A673 (cell line): ENCODE results near the gene TTC1.

Source experiments
- EZH2 ChIP-seq: fragments of 200-600 bp; sonication (generic); IDR thresholded peaks from 2 replicates; pipeline ENCODE4 v1.6.1; 2017; ENCODE audit warnings: borderline replicate concordance, low read depth, mild to moderate bottlenecking, mixed read lengths, antibody characterized with exemption, low read length; ENCODE audit not compliant: poor library complexity, severe bottlenecking
- TF ChIP-seq, protein P1 (sequence below): fragments of 300-800, 200-600 bp; sonication (generic); conservative IDR thresholded peaks from 2 replicates; pipeline ENCODE4 v1.5.1; 2017; ENCODE audit warnings: low read depth, mild to moderate bottlenecking, antibody characterized with exemption, low read length, moderate library complexity, mixed read lengths

DNA sequence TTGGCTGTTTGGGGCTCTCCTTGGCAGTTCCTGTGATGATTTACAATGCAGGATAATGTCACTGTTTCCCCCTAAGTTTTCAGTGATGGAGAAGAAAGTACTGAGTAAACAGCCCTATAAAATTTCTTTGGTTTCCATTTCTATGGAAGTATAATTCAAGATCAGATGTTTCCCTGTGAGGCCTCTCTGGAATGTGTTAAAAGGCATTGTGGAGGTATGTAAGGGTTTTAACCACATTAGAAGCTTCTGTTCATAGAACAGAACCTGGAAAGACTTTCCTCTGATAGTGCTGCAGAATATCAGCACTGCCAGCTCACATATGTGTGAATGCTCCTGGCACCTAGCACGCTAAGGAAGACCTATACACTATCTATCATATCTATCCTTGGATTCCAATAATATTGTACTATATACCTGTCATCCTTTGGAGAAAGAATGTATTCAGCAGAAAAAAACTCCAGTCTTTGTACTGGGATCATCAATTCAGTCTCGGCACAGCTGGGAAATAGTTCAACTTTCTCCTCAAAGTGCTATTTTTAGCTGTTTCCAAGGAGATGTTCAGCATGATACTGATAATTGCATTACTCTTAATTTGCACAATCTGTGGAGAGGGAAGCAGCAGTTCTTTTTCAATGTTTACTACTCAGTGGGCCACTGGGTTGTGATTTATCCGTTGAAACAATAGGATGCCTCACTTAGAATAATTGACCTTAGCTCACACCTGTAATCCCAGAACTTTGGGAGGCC is 21.9 kb downstream of the TTC1 start:
- TF ChIP-seq, protein P1, sequence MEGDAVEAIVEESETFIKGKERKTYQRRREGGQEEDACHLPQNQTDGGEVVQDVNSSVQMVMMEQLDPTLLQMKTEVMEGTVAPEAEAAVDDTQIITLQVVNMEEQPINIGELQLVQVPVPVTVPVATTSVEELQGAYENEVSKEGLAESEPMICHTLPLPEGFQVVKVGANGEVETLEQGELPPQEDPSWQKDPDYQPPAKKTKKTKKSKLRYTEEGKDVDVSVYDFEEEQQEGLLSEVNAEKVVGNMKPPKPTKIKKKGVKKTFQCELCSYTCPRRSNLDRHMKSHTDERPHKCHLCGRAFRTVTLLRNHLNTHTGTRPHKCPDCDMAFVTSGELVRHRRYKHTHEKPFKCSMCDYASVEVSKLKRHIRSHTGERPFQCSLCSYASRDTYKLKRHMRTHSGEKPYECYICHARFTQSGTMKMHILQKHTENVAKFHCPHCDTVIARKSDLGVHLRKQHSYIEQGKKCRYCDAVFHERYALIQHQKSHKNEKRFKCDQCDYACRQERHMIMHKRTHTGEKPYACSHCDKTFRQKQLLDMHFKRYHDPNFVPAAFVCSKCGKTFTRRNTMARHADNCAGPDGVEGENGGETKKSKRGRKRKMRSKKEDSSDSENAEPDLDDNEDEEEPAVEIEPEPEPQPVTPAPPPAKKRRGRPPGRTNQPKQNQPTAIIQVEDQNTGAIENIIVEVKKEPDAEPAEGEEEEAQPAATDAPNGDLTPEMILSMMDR, result no peak
- TF ChIP-seq EZH2, result no peak
